A204.1 (cell line): ENCODE data around the gene C1QTNF6.
"Not testable (repeated sequence)": the region's sequence is repeated elsewhere in the genome, so short reads cannot be mapped to it uniquely, and the experiment has no call there.

Source experiments
- FAIRE-seq: peaks from 2 replicates; lab custom pipeline; 2012; peaks lifted over from hg19 to GRCh38; lab: Jason Lieb, UNC

The C1QTNF6 gene

GRCh38 chr22:37187891-37188761 is at the start of gene C1QTNF6:
C1QTNF6 (minus strand) TSS chr22:37188247; CDS start chr22:37188213, 34 bp downstream.
- no peak for FAIRE-seq

GRCh38 chr22:37235897-37236607 is 48.0 kb upstream of the C1QTNF6 start:
- no peak for FAIRE-seq

GRCh38 chr22:37234736-37235711 is 47.0 kb upstream of the C1QTNF6 start:
- no peak for FAIRE-seq

DNA sequence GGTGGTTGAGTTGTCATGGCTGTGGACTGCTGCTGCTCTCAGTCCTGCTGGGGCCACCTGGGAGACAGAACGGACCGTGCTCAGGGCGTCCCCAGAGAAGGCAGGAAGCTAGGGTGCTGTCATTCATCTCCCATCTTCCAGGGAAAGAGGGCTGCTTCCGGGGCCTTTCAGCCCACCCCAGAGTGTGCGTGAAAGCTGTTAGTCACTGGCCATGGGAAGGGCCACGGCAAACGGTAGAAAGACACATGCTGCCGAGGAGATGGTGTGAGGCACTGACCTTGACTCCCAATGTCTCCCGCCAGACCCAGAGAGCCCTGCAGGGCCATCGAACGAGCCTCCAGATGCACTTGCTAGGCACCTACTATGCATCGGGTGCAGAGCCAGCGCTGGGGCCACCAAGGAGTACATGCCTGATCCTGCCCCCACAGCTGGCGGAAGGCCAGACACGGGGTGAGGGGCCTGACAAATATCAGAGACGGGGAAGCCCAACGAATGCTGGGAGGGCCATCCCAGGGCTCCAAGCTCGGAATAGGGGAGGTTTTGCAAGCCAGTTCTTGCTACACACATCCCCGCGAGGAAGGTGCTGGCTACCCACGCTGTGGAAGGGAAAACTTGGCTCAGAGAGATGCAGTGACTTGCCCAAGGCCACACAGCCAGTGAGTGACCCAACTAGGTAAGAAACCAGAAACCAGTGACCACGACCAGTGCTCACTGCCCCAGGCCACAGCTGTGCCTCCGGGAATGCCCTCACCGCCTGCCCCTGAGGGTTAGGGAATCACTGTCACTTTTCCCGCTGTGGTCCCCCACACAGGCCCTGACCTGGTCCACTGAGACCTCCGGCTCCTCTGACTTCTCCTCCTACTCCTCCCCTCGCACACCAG is 45.9 kb upstream of the C1QTNF6 start:
- FAIRE-seq: no peak

GRCh38 chr22:37233371-37233750 is 45.3 kb upstream of the C1QTNF6 start:
- FAIRE-seq: not testable (repeated sequence)

- FAIRE-seq: no peak
These were observed 44.3 kb upstream of the C1QTNF6 start for GRCh38 chr22:37232140-37232998.

DNA sequence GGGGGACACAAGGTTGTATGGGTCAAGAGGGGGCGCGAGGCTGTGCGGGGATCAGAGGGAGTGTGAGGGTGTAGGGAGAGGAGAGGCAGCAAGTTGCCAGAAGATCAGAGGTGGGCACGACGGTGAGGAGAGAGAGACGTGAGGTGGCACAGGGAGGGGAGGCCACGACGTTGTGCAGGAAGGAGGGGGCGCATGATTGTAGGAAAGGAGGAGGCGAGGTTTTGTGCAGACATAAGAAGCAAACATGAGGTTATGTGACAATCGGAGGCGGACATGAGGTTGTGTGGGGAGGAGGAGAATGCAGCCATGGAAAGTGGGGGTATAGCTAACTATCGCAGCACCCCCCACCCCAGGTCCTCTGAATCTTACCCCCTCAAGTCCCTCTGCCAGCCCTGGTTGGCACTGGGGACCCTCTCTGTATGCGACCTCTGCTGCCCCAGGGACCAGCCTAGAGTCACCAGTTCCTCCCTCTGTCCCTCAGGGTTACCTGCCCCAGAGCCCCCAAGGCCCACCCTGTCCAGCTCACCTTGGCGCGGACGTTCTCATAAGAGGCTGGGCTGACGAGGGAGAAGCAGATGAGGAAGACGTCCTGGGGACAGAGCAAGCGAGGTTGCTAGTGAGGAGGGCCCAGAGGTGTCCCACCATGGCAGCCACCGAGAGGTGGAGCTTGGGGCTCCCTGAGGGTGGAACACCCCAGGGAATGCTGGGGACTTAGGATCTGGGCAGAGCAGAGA is 43.5 kb upstream of the C1QTNF6 start:
- FAIRE-seq: no peak

DNA sequence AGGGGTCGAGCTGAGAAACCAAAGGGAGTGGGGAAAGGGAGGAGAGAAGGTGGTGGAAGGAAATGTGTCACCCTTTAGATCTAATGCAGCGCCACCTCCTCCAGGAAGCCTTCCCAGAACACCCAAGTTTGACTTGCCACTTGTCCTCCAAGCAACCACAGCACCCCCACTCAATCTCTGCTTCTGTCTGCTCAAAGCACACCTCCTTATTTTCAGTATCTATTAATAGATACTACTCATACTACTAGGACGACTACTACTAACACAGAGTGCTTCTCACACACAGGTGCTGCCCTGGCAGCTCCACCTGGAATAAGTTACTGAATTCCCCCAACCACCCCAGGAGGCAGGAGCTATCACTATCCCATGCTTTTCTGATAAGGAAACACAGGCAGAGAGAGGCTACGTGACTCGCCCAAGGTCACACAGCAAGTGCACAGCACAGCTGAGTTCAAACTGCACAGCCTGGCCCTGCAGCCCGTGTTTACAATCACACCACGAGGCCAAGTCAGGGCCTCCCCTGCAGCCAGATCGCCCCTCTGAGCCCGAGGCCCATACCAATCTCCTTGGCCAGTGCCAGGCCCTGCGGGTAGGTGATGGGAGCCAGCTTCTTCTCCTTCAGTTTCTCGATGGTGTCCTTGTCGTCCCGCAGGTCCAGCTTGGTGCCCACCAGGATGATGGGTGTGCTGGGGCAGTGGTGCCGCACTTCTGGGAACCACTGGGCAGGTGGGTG is 42.8 kb upstream of the C1QTNF6 start:
- FAIRE-seq: no peak

GRCh38 chr22:37229805-37230672 is 42.0 kb upstream of the C1QTNF6 start:
- FAIRE-seq: no peak

DNA sequence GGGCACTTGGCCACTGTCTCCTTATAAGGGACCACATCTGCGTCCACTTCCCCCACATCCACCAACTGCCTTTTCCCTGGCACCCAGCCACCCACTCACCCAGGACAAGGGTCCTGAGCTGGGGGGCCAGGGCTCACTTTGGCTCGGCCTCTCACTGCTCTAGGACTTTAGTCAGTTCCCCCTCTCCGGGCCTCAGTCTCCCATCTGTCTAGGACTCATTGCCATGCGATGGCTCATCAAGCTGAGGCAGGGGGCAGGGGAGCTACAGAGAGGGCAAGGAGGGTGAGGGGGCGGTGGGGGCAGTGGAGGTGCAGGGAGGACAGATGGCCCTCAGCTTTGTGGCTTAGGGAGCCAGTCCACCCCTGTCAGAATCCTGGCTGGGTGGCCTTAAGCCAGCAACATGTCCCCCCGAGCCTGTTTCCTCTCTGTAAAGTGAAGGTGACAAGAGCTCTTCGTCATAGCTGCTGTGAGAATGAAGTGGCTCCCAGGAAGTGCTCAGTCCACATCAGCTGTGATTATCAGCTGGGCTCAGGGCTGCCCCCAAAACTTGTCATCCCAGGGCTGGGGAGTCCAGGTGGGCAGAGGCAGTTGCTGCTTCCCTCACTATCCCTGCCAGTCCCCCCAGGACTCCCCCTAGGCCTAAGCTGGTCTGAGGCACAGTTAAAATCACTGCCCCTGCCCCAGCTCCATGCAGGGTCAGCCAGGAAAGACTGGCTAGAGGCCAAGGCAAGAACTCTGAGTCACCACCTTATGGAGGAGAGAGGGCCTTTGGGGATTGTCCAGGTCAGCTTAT is 41.2 kb upstream of the C1QTNF6 start:
- no peak for FAIRE-seq

GRCh38 chr22:37228106-37229011 is 40.3 kb upstream of the C1QTNF6 start:
- FAIRE-seq: no peak

GRCh38 chr22:37226514-37226913 is 38.5 kb upstream of the C1QTNF6 start:
- no peak for FAIRE-seq

DNA sequence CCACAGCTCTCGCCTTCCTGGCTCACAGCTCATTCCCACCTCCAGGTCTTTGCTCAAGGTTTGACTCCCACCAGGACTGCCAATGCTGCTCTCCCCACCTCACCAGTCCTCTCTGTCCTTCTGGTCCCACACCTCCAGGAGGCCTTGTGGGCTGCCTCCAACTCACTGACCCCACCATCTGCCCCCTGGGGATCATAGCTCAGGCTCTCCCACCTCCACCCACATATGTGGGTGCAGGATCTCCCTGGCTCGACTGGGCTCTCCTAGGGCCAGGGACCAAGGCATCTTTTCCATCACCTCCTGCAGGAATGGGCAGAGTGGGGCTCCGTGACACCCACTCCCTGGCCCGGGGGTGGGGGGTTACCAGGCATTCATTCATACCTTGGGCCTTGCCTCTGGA is 38.0 kb upstream of the C1QTNF6 start:
- no peak for FAIRE-seq

- FAIRE-seq: no peak
These were observed 37.4 kb upstream of the C1QTNF6 start for GRCh38 chr22:37225481-37225880.

DNA sequence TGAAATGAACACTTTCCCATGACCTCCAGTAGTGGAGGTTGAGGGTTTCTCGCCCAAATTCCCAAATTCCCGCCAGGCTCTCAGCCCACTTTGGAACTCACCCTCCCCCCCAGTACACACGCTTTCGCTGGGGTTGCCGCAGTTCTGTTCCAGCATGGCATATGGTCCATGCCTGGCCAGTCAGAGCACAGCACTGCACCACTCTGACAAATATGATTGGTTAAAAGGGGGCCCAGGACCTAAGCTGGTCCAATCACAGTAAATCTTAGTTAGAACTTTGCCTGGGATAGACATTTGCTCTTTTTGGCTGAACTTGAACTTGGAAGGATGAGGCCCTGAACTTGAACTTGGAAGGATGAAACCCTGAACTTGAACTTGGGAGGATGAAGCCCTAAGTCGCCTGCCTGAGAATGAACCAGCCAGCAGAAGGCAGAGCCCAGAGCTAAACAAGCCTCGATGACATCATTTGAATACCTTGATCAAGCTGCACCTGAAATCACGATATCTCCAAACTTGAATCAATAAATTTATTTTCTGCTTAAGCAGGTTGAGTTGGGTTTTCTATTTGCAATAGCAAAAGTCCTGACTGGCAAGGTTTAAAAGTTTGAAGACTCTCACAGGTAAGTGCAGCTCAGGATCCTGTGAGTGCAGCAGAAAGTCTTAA is 36.8 kb upstream of the C1QTNF6 start:
- no peak for FAIRE-seq
